OCI-LY7 (cell line): ENCODE measurements around the gene FAM107B.

Experiments
- EZH2phosphoT487 ChIP-seq: fragments of 200-600 bp; sonication (generic); IDR thresholded peaks from 2 replicates; pipeline ENCODE4 v1.6.1; 2018; ENCODE audit warnings: low read depth, borderline replicate concordance, mild to moderate bottlenecking, mixed run types, antibody characterized with exemption, low read length, moderate library complexity, mixed read lengths
- TF ChIP-seq, protein P1 (sequence below): fragments of 200-600 bp; sonication (generic); conservative IDR thresholded peaks from 2 replicates; pipeline ENCODE4 v1.5.1; 2014; ENCODE audit warnings: mild to moderate bottlenecking, antibody characterized with exemption, low read length, moderate library complexity, mixed read lengths

GRCh38 chr10:14821635-14822375, 47.1 kb upstream of the FAM107B start:
- TF ChIP-seq, protein P1, sequence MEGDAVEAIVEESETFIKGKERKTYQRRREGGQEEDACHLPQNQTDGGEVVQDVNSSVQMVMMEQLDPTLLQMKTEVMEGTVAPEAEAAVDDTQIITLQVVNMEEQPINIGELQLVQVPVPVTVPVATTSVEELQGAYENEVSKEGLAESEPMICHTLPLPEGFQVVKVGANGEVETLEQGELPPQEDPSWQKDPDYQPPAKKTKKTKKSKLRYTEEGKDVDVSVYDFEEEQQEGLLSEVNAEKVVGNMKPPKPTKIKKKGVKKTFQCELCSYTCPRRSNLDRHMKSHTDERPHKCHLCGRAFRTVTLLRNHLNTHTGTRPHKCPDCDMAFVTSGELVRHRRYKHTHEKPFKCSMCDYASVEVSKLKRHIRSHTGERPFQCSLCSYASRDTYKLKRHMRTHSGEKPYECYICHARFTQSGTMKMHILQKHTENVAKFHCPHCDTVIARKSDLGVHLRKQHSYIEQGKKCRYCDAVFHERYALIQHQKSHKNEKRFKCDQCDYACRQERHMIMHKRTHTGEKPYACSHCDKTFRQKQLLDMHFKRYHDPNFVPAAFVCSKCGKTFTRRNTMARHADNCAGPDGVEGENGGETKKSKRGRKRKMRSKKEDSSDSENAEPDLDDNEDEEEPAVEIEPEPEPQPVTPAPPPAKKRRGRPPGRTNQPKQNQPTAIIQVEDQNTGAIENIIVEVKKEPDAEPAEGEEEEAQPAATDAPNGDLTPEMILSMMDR: no peak
- TF ChIP-seq EZH2phosphoT487: no peak
